ENCODE measurements around the gene ALDH1L1.

The ALDH1L1 gene

GRCh38 chr3:126194713-126195305, 14.4 kb upstream of the ALDH1L1 start:
- no peak for DNase-seq (ENCODE audit: low read depth)

GRCh38 chr3:126191246-126191645, 10.9 kb upstream of the ALDH1L1 start:
- DNase-seq (ENCODE audit: low read depth): no peak

DNA sequence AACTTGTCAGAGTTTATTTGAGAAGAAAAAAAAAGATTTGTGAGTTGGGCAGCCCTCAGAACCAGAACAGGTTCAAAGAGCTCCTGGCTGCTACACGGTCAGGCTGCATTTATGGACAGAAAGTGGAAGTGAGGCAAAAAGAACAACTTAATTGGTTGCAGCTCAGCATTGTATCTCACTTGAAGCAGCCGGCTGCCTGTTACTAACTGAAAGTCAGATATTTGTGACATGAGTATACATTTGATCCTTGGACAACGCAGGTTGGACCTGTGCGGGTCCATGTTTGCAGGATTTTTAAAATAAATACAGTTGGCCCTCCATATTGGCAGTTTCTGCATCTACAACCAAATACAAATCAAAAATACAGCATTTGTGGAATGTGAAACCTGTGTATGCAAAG, 7.5 kb upstream of the ALDH1L1 start:
- no peak for DNase-seq (ENCODE audit: low read depth)

GRCh38 chr3:126186749-126187148, 6.4 kb upstream of the ALDH1L1 start:
- no peak for DNase-seq (ENCODE audit: low read depth)

DNA sequence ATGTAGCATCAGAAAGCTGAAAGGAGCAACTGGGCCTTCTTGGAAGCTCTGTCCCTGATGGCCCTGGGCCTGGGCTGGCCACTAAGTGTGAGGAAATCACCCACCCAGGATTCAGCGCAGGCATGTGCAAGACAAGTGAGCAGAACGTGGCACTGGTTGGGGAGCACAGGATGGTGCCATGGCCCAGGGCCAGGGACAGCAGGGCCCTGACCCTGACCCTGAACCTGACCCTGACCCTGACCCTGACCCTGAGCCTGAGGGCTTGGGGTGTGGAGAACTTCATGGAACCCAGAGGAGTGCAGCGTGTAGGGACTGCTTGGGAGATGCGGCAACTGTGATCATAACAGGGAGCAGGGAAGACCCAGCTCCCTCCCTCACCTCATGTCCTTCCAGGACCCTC, 5.9 kb upstream of the ALDH1L1 start:
- no peak for DNase-seq (ENCODE audit: low read depth)

- no peak for DNase-seq (ENCODE audit: low read depth)
Observed at GRCh38 chr3:126184465-126185000, 4.1 kb upstream of the ALDH1L1 start.

DNA sequence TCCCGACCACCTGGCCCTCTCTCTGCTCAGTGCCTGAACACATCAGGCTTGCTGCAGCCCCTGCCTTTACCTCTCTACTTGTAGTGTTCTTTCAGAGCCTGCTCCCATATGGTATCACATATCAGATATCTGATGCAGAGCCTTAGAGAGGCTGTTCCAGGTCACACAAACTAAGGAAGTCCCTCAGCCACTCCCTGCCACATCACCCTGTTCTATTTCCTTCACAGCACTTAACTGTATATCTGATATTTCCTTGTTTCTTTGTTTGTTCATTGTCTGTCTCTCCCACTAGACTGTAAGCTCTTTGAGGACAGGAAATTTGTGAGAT, 976 bp upstream of the ALDH1L1 start:
- DNase-seq (ENCODE audit: low read depth): no peak

DNA sequence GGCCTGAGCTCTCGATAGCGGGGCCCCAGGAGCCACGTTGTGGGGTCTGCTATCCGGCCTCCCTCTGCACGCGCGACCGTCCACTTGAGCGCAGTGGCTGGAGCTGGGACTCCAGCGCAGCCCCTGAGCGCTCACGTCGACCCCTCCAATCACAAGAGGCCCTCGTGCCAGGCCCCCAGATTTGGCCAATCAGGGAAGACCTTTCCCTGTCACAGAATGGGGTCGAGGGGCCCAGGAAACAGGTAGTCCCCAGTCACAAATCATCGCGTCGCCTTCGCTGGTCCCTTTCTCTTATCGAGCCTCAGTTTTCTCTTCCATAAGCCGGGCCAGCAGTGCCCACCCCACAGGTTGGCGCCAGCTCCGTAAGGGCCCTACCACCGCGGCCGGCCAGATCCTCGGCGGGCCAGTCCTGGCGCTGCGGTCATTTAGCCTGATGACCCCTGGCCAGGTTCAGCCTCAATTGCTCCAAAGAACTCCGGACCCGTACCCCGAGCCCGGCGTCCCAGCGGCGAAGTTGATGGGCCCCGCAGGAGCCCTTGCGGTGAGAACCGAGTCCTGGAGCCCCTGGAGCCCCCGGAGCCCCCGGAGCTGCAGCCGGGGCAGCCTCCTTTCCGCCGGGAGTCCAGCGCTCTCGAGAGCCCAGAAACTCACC, 435 bp downstream of the ALDH1L1 start:
- no peak for DNase-seq (ENCODE audit: low read depth)

- no peak for DNase-seq (ENCODE audit: low read depth)
Observed at GRCh38 chr3:126170073-126170777, 10.2 kb downstream of the ALDH1L1 start.

DNA sequence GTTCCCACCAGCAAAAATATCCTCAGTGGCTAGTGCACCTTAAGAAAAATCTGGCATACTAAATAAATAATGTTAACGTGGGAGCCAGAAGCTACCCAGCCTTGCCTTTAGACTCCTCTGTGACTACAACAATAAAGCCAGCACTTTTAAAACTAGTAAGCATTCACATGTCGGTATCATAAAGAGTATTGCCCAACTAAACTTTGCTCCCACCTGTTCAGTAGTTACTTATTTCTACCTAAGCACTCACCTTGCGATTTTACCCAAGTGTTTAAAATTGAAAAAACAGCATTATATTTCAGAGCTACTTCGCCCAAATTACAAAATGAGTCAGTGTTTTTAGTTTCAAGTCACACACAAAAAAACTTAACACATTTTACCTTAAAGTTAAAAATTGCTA, 12.8 kb downstream of the ALDH1L1 start:
- DNase-seq (ENCODE audit: low read depth): no peak

- no peak for DNase-seq (ENCODE audit: low read depth)
Observed at GRCh38 chr3:126166009-126166408, 14.4 kb downstream of the ALDH1L1 start.

GRCh38 chr3:126161309-126161708, 19.1 kb downstream of the ALDH1L1 start:
- no peak for DNase-seq (ENCODE audit: low read depth)

DNA sequence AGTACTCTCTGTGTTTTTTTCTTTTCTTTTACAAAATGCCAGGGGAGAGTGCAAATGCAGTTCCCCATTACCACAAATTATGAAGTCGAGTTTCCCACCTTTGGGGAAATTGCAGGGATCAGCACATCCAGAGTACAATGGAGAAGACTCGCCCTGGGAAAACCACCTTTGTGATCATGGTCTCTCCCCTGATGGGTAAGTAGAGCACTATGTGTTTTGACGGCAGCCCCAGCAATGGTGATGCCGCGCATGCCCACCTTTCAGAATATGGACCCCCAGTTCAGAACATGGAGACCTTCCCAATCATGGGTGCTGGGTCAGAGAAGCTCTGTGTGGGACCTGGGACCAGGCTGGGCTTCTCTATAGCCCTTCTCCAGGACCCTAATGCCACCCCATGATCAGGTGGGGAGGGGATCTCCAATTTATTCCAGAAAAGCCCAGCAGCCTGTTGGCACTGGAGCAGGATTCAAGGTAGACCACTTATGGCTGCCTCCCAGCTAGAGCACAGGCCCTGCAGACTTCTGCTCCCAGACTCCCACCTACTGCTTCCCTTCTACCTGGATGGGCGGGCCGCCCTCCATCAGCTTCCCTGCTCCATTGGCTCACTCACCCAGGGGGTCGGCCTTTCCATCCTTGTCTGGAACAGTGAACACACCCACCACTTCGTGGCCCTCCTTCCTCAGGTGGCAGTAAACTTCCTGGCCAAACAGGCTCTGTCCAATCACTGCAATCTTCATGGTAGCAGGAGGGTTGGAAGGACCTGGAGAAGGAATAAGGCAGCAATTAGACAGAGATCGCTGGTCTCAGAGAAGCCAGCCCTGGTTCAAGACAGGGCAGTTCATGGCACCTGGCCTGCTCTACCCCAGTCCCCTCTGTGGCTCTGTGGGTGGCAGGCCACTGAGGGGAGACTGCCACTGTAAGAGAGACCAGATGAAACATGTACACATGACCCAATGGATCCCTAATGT, 19.9 kb downstream of the ALDH1L1 start:
- DNase-seq (ENCODE audit: low read depth): no peak

DNA sequence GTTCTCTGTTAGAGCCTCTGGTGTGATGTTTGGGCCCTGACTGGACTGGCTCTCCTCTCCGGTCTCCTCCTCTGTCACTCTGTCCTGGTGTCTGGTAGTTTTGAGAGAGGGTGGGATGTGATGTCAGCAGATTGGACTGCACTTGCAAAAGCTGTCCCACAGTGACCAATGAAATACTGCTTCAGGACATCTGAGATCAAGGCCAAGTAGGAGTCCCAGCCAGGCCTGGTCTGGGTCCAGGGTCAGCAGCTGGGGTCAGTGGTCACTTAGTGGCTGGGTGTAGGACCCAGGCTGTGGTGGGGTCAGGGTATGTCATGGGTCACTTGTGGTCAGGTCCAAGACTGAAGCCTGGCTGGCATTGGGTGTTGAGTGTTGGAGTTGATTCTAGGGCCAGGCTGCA, 20.9 kb downstream of the ALDH1L1 start:
- no peak for DNase-seq (ENCODE audit: low read depth)

DNA sequence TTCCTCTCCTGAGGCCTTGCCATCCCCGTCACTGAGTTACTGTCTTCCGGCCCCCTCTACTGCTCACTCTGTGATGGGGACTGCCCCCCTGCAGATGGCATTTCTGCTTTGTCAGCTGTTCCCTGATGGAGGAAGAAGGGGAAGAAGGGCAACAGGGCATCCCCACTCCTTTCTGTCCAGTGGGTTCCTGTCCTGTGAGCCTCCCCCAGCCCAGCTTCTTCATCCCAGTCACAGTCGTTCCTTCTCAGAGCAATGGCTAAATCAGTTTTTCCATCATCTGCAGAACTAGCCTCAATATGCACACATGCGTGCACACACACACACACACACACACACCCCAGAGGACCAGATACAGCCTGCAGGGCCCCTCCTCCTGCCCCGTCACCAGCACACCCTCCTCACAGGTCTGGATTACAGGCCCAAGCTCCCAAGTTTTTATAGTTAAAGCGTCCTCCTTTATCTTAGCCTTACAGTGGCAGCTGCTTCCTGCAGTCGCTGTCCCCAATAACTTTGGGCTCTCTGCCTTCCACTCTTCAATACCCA, 21.4 kb downstream of the ALDH1L1 start:
- no peak for DNase-seq (ENCODE audit: low read depth)

DNA sequence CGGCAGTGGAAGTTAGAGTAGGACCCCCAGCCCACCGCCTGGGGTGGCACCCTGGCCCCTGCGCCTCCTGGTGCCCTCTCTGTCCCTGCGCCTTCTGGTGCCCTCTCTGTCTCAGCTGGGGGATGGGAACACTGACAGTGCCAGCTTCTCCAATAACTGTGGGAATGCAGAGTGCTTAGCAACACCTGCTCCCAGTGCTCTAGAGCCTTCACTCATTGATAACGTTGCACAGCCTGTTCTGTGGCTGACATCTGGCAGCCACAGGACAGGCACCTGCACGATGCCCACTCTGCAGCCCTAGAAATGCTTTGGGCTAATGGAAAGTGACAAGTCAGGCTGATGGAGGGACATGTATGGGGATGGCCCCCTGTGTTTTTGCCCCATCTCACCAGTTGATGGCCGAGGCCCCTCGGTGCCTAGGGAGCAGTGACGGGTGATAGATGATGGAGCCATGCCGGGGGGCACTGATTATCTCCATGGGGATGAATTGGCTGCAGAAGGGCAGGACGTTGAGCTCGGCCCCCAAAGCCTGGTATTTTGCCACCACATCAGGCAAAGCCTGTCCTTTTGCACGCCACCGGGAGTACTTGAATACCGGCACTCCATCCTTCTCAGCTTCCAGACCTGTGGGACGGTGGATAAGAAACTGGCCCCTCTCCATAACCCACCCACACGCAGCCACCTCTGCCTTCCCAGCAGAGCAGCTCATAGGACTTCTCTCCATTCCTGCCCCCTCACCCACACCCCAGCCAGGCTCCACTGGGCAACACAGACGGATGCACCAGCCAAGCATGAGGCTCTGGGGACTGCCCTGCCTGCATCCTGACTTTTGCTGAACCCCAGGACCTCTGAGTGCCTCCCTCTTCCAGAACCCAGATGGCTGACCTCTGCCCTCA, 22.1 kb downstream of the ALDH1L1 start:
- DNase-seq (ENCODE audit: low read depth): no peak

GRCh38 chr3:126157083-126157768, 23.2 kb downstream of the ALDH1L1 start:
- DNase-seq (ENCODE audit: low read depth): no peak

- no peak for DNase-seq (ENCODE audit: low read depth)
Observed at GRCh38 chr3:126156468-126156867, 23.9 kb downstream of the ALDH1L1 start.

DNA sequence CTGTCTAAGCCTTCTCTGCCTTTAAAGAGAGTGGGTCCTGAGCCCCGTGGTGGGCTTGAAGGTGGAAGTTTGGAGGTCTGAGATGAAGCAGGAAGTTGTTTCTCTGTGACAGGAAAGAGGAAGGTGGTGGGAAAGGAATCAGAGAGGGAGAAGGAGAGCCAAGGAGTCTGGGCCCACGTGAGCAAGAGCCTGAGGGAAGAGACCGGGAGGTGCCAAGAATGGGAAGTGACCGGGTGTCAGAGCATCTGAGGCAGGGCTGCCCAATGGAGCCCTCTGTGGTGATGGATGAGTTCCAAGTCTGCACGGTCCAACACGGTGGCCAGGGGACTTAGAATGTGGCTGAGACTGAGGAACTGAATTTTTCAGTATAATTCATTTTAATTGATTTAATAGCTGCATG, 24.6 kb downstream of the ALDH1L1 start:
- no peak for DNase-seq (ENCODE audit: low read depth)

- DNase-seq (ENCODE audit: low read depth): no peak
Observed at GRCh38 chr3:126155280-126155640, 25.1 kb downstream of the ALDH1L1 start.
